PFSK-1 (cell line): ENCODE results near the gene PMS1.

ENCODE experiments used
- FOXP2 ChIP-seq: optimal IDR thresholded peaks from 2 replicates; pipeline ENCODE3; 2011; ENCODE audit warnings: borderline replicate concordance, control low read depth, inconsistent platforms; ENCODE audit not compliant: insufficient read depth; ENCODE audit errors: extremely low read length, extremely low read depth
- POLR2AphosphoS5 ChIP-seq: IDR thresholded peaks from 2 replicates; pipeline ENCODE4 v1.6.1; 2012; ENCODE audit warnings: low read depth, mild to moderate bottlenecking, control low read depth, low read length, moderate library complexity
- SIN3A ChIP-seq: IDR thresholded peaks from 2 replicates; pipeline ENCODE4 v1.6.1; 2012; ENCODE audit warnings: mild to moderate bottlenecking, low read length, moderate library complexity, borderline replicate concordance; ENCODE audit not compliant: insufficient read depth
- TAF1 ChIP-seq: IDR thresholded peaks from 2 replicates; pipeline ENCODE4 v1.6.1; 2012; ENCODE audit warnings: low read length, control low read depth, borderline replicate concordance; ENCODE audit not compliant: insufficient read depth
- TF ChIP-seq, protein P1 (sequence below), 2 experiments: IDR thresholded peaks; 2 replicates each; pipeline versions ENCODE4 v1.6.1 to v1.8.0; 2011 to 2012; ENCODE audit warnings: low read depth in 2 of 2, low read length in 2 of 2, control low read depth in 1 of 2, inconsistent platforms in 1 of 2, mild to moderate bottlenecking in 1 of 2, moderate library complexity in 1 of 2; ENCODE audit not compliant: insufficient read depth in 1 of 2

PMS1 gene

DNA sequence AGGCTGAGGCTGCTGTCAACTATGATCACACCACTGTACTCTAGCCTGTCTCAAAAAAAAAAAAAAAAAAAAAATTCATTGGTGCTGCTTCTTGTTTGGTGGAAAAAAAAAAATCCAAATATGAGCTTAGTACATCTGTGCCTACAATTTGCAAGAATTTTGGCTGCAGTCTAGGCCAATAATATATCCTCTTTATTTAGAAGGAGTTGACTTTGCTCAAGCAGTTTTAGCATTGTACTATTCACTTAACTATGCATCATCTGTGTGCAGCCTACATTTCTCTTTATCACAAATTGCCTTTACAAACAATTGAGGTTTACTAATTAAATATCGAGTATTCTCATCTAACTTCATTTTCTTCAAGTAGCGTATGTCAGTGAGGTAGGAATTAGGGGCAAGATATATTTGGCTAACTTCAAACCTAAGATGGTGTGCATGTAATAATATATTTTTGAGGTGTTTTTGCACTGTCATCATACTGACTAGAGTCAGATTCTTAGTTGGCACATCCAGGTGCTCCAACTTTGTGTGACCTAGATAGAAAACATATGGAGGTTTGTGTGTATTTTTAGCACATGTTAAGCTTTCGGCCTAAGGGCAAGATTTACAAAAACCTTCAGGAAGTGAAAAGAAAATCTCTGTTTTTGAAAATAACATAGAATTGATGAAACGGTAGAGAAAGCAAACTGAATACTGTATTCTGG lies 51.8 kb downstream of the PMS1 start:
- TF ChIP-seq FOXP2 (no peak), POLR2AphosphoS5 (no peak), TAF1 (no peak), SIN3A (no peak)
- TF ChIP-seq, protein P1, sequence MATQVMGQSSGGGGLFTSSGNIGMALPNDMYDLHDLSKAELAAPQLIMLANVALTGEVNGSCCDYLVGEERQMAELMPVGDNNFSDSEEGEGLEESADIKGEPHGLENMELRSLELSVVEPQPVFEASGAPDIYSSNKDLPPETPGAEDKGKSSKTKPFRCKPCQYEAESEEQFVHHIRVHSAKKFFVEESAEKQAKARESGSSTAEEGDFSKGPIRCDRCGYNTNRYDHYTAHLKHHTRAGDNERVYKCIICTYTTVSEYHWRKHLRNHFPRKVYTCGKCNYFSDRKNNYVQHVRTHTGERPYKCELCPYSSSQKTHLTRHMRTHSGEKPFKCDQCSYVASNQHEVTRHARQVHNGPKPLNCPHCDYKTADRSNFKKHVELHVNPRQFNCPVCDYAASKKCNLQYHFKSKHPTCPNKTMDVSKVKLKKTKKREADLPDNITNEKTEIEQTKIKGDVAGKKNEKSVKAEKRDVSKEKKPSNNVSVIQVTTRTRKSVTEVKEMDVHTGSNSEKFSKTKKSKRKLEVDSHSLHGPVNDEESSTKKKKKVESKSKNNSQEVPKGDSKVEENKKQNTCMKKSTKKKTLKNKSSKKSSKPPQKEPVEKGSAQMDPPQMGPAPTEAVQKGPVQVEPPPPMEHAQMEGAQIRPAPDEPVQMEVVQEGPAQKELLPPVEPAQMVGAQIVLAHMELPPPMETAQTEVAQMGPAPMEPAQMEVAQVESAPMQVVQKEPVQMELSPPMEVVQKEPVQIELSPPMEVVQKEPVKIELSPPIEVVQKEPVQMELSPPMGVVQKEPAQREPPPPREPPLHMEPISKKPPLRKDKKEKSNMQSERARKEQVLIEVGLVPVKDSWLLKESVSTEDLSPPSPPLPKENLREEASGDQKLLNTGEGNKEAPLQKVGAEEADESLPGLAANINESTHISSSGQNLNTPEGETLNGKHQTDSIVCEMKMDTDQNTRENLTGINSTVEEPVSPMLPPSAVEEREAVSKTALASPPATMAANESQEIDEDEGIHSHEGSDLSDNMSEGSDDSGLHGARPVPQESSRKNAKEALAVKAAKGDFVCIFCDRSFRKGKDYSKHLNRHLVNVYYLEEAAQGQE (IDR thresholded peaks at IDR 0.05; ENCODE audit: insufficient read depth in 1 of 2, low read depth in 2 of 2, low read length in 2 of 2) = no peak

DNA sequence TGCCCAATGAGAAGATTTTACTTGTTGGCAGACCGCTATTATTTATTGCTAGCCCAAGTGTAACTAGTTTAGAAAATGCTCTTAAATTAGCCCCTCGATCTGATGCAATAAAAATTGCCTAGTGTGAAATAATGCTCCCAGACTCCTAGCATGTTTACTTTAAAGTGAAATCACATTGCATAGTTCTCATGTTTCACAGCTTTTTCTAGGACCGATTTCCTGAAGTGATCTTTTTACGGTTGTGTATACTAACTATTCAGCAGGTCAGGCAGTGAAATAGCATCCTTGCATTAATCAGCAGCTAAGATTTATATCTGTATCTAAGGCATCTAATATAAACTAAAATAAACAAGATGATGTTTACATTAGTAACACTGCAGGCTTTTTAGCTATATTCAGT lies 52.4 kb downstream of the PMS1 start:
- TF ChIP-seq FOXP2 (no peak), POLR2AphosphoS5 (no peak), TAF1 (no peak), SIN3A (no peak)
- TF ChIP-seq, protein P1 (IDR thresholded peaks at IDR 0.05; ENCODE audit: insufficient read depth in 1 of 2, low read depth in 2 of 2, low read length in 2 of 2) = no peak

DNA sequence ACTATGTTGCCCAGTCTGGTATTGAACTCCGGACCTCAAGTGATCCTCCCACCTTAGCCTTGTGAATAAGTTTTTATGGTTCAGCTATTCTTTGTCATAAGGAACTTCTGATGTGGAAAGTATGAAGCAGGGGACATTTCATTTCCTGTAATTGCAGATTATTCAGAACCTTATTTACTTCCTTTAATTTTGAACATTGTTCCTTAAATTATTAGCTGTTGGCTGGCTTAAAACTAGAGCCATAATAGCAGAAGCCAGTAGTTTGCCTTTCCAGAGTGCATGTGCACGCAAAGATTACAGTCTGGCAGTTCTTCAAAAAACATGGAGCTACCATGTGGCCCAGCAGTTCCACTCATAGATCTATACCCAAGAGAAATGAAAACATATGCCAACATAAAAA lies 53.1 kb downstream of the PMS1 start:
- no peak for TF ChIP-seq FOXP2
- no peak for TF ChIP-seq SIN3A
- TF ChIP-seq, protein P1 (IDR thresholded peaks at IDR 0.05; ENCODE audit: insufficient read depth in 1 of 2, low read depth in 2 of 2, low read length in 2 of 2) = no peak
- TF ChIP-seq POLR2AphosphoS5 = no peak
- no peak for TF ChIP-seq TAF1

DNA sequence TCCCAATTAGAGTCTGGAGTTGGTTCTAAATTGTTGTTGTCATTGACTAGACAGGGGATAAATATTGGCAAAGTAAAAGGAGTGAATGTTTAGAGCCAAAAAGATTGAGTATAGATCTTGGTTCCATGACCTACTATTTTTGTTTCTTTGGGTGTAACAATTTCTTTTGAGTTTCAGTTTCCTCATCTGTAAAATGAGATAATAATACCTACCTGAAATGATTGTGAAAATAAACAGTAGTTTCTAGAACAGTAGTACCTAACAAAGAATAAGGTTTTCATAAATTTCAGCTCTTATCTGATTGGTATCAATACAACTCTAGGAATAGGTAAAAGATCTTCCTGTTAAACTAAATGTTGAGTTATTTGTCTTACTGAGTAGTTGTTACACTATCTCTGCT lies 56.8 kb downstream of the PMS1 start:
- TF ChIP-seq TAF1 (no peak), FOXP2 (no peak), SIN3A (no peak), POLR2AphosphoS5 (no peak)
- TF ChIP-seq, protein P1 (IDR thresholded peaks at IDR 0.05; ENCODE audit: insufficient read depth in 1 of 2, low read depth in 2 of 2, low read length in 2 of 2) = no peak

DNA sequence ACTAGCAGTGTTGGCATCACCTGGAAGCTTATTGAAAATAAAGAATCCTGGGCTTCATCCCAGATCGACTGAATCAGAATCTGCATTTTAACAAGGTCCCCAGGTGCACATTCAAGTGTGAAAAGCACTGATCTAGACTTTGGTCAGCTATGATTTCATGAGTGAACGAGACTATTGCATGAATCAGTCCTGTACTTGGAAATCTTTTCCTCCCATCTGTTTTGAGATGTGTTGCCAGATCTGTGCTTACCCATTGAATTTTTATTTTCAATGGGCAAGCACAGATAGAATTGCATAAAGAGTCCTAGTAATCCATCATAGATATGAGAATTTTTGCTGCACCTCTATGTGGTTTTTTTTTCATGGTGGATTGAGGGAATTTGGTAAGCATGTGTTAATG lies 64.0 kb downstream of the PMS1 start:
- no peak for TF ChIP-seq TAF1
- TF ChIP-seq POLR2AphosphoS5 = no peak
- TF ChIP-seq, protein P1 (IDR thresholded peaks at IDR 0.05; ENCODE audit: insufficient read depth in 1 of 2, low read depth in 2 of 2, low read length in 2 of 2) = no peak
- no peak for TF ChIP-seq SIN3A
- no peak for TF ChIP-seq FOXP2
